HG03575 (cell line): ENCODE results near the gene SMIM26.

Experiments used
- ATAC-seq: cut with Tn5 transposase; IDR thresholded peaks from one replicate; pipeline ENCODE4 v1.9.1; 2021; ENCODE audit not compliant: unreplicated experiment, insufficient number of reproducible peaks, low FRiP score; ENCODE audit errors: extremely low read depth

SMIM26 gene

GRCh38 chr20:18571578-18571977, 4.3 kb downstream of the SMIM26 start:
- ATAC-seq, result no peak

- ATAC-seq, result no peak
Measured at GRCh38 chr20:18577942-18578341, 10.7 kb downstream of the SMIM26 start.

- ATAC-seq, result no peak
Measured at GRCh38 chr20:18578581-18578980, 11.3 kb downstream of the SMIM26 start.

DNA sequence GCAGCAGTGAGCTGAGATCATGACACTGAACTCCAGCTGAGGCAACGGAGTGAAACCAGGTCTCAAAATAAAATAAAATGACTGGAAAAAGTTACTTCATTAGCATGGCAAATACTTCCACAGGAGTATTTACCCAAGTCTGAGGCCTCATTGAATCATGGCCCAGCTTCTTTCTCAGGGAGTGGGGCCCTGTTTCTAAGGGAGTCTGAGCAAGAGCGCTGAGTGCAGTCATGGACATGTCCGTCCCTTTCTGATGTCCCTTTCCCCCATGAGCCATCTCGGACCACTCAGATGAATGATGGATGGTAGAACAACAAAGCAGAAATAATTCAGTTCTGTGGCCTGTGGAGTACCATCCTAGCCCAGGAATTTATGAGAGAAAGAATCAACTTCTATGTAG, 12.8 kb downstream of the SMIM26 start:
- ATAC-seq, result no peak

DNA sequence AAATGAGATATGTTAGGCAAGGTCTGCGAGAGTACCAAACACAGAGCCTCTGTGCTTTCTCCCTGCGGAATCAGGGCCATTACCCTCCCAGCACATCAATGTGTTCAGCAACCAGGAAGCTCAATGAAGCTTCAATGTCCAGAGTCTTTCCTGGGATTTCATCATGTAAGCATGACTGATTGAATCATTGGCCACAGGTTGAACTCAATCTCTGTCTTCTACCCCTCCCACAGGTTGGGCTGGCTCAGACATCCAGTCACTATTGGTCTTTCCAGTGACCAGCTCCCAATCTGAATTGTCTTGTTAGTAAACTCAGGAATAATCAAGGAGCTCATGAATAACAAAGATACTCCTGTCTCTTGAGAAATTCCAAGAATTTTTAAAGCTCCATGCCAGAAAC, 17.9 kb downstream of the SMIM26 start:
- no peak for ATAC-seq

DNA sequence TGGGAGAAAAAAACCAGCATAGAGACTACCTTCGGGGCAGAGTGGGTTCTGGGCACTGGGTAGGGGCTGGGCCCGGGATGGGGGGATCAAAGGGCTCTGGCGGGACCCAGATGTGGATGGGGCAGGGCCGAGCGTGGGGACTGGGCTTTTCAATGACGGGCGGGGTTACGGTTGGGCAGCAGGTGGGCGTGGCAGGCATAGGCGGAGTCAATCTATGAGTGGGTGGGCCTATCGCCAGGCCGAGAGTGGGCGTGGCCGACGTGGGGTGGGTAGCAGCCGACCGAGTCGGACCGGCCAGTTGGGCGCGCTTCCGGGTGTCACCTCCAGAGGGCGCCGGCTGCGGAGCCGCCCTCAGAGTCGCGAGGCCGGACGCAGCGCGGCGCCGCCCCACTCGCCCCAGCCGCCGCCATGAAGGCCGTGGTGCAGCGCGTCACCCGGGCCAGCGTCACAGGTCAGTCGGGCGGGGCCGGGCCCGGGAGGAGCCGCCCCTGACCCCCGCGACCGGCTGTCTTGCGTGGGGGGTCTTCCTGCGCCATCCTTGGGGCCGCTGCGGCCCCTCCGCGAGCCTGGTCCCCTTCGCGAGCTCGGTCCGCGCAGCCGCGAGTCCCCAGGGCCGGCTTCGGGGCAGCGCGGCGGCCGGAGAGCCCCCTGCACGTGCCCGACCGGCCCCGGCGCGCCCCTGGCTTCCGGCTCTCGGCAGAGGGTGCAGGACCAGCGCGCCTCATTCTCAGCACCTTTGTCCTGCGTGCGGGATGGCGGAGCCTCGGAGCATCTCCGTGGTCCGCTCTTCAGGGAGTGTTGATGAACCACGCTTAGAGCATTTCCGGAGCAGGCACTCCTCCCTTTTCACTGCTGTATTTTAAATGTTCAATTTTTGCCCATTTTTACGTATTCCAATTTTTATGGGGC, 20.7 kb downstream of the SMIM26 start, which contains the start of gene DTD1:
DTD1 (plus strand) TSS at position 390 of the 909 bp plus-strand sequence; CDS start at position 409, 19 bp downstream.
- peak; percentile 52 for ATAC-seq

- no peak for ATAC-seq
Measured at GRCh38 chr20:18588574-18588933, 21.3 kb downstream of the SMIM26 start.

DNA sequence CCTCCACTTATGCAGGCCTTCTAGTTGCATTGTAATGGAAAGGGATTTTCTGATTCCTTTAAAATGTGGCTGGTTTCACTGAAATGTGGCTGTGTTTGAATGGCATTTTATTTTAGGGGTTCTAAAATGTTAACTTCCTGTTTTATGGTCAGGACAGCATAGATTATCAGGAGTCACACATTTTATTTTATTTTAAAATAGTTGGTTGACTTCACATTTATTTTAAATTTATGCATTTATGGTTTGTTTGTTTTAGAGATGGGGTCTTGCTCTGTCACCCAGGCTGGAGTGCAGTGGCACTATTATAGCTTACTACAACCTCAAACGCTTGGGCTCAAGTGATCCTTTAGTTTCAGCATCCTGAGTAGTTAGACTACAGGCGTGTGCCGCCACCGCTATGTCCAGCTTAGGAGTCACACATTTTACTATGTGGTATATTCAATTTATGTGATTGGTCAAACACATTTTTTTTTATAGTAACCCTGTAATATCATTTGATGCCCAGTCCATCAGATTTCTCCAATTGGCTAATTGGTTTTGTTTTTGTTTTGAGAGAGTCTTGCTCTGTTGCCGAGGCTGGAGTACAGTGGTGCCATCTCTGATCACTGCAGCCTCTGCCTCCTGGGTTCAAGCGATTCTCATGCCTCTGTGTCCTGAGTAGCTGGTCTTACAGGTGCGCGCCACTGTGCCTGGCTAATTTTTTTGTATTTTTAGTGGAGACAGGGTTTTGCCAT, 22.9 kb downstream of the SMIM26 start:
- ATAC-seq, result no peak

- no peak for ATAC-seq
Measured at GRCh38 chr20:18596270-18596669, 29.0 kb downstream of the SMIM26 start.

GRCh38 chr20:18609741-18610140, 42.5 kb downstream of the SMIM26 start:
- no peak for ATAC-seq

DNA sequence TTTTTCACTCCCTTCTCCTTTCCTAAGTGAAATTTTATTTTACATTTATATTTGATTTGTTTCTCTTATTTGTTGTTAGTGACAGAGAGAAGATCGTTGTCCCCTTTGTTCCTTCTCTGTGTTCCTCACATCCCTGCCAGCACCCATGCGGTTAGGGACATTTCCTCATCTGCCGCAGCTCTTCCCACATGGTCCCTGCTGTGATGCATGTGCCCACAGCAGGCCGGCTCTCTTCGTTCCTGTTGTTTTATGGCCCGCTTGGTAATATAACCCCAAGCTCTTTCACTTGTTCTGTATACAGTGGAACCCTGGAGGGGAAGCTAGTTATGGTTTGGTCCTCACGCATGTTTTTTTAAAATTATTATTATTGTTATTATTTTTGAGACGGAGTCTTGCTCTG, 44.3 kb downstream of the SMIM26 start:
- ATAC-seq, result no peak

DNA sequence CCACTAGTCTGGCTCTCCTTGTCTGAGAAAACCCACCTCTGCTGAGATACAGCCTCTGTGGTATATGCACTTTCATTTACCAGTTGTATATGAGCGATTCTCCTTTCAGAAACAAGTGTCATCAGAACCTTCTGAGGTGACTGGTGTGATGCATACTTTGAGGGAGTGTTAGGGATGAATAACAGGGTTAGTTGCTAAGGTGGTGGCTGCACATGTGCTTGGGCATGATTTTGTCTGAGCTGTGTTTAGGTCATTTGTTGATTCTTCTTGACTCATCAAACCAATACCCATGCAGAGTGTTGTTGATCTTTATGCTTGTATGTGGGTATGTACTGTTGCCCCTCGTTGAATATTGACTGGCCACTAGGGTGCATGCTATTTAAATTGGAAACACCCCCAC, 46.3 kb downstream of the SMIM26 start:
- ATAC-seq, result no peak

DNA sequence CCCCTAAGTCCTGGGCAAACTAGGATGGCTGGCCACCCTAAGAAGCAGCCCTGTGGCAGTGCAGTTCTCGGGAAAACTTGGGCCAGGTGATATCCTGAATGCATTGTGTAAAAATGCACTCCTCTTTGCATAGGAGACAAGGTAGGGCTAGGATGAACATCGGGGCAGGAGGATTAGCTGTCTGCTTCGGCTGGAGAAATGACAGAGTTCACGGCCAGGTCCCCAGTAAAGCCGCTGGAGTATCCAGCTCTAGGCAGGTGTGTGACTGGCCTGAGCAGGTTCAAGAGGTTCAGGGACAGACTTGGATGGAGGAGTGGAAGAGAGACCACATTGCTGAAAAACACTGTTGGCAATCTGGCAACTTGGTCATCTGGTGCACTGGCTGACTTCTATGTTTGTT, 47.0 kb downstream of the SMIM26 start:
- no peak for ATAC-seq

- ATAC-seq, result no peak
Measured at GRCh38 chr20:18615020-18615650, 47.9 kb downstream of the SMIM26 start.
